ENCODE data around the gene MED13L. TPM values are rescaled to one million over a fixed set of nuclear protein-coding genes. Genes with fewer than 3 reads are reported as not detected.

The MED13L gene
- total and polyA plus RNA-seq, 2 experiments from 2014 or later, result 11.7 to 88.7 TPM

DNA sequence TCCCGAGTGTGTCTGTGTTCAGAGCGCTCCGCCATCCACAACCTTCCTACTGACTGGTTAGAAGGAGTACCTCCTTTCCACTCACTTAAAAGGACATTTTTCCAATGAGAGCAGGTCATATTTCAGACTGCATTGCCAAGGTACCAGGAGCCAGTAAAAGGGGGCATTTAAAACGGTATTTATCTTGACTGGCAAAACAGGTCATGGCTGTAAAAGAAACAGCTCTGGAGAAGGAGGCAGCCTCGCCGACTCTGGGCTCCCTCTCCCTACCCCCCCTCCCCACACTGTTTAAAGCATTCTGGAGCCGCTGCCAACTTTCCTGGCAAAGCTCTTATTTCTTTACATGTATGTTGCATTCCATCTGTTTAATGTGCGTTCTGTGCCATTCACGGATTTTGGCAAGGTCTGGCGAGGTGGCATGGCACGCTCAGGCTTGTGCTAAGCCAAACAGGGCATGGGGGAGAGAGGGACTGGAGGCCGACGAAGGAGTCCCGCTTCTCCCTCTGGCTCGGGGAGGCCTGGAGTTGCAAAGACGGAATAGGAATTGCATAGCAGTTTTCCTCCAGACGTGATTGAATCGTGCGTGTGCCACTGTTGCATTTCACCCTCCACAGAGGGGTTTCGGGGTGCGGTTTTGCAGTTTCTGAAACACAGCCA lies 41.2 kb upstream of the MED13L start:
- Histone ChIP-seq H3K4me2 (ENCODE audit: unreplicated experiment) (peak overlapping the region; percentile 85), H3K79me2 (ENCODE audit: insufficient read depth) (no peaks in the 10 kb centered on the region), H3K36me3 (ENCODE audit: low read depth) (no peaks in the 10 kb centered on the region), H3K27ac (peak overlapping the region; percentile 94; the same call in 1 of the 2 replicates), H3K9me3 (ENCODE audit: low read depth) (no peaks in the 10 kb centered on the region), H3K27me3 (replicated peaks; ENCODE audit: insufficient read depth) (no peaks in the 10 kb centered on the region), H3K4me1 (ENCODE audit: insufficient read depth) (peaks cover 26% of the 10 kb centered on the region), H3F3A (ENCODE audit: insufficient read depth) (peaks cover 22% of the 10 kb centered on the region), H2AFZ (peak overlapping the region; percentile 47), H3K4me3 (peak overlapping the region; percentile 59; the same call in 1 of the 2 replicates), H4K20me1 (ENCODE audit: insufficient read depth) (no peaks in the 10 kb centered on the region), H3K9me2 (ENCODE audit: insufficient read depth) (no peaks in the 10 kb centered on the region), H3K9ac (peak overlapping the region; percentile 70; the same call in 1 of the 2 replicates)
- in situ Hi-C loops (cut with MboI), result no loop called here
- TF ChIP-seq EZH2phosphoT487 (IDR thresholded peaks at IDR 0.05; ENCODE audit: insufficient read depth, low read depth) (no peak), EZH2 (IDR thresholded peaks at IDR 0.05; ENCODE audit: insufficient read depth, poor library complexity, severe bottlenecking) (no peak)
- 58 to 66% methylated on average over 21 of the region's 21 CpGs for WGBS, 2 experiments (ENCODE audit: low coverage in 1 of 2, low lambda C conversion rate in 2 of 2, missing lambda C conversion rate in 2 of 2)
- DNase-seq, result no peak

DNA sequence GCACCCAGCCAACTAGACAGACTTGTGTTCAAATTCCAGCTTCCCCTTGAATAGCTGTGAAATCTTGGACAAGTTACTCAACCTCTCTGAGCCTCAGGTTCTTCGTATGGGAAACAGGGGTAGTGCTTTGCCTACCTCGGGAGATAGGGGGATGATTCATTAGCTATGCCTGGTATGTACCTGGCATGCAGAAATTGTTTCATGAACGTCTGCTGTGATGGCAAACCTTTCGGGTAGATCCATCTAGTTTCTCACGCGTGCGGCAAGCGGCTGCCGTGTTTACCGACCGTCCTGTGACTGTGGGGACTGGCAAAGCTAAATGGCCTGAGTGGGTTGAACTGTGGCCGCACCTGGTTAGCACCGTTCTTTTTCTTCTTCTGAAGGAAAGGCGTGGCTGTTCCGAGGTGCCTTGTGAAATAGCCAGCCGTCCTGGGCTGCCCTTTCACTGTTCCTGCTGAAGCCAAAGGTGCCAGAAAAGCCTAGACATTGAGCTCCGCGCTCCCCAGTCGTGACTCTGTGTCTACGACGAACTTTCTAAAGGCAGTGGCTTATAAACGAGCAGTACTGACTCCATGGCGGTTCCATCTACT lies 40.6 kb upstream of the MED13L start:
- no peaks in the 10 kb centered on the region for H3K9me2 ChIP-seq (ENCODE audit: insufficient read depth)
- H3K79me2 ChIP-seq (ENCODE audit: insufficient read depth), result no peaks in the 10 kb centered on the region
- no peaks in the 10 kb centered on the region for H3K27me3 ChIP-seq (replicated peaks; ENCODE audit: insufficient read depth)
- no peak overlapping the region for H3K4me3 ChIP-seq
- TF ChIP-seq EZH2 (IDR thresholded peaks at IDR 0.05; ENCODE audit: insufficient read depth, poor library complexity, severe bottlenecking) (no peak), EZH2phosphoT487 (IDR thresholded peaks at IDR 0.05; ENCODE audit: insufficient read depth, low read depth) (no peak)
- H4K20me1 ChIP-seq (ENCODE audit: insufficient read depth), result no peaks in the 10 kb centered on the region
- H3K9me3 ChIP-seq (ENCODE audit: low read depth), result no peaks in the 10 kb centered on the region
- no peaks in the 10 kb centered on the region for H3K36me3 ChIP-seq (ENCODE audit: low read depth)
- in situ Hi-C loops (cut with MboI), result no loop called here
- H3K4me1 ChIP-seq (ENCODE audit: insufficient read depth), result peaks cover 26% of the 10 kb centered on the region
- H3K9ac ChIP-seq, result no peak overlapping the region
- DNase-seq, result no peak
- H3K27ac ChIP-seq, result no peak overlapping the region
- H3F3A ChIP-seq (ENCODE audit: insufficient read depth), result peaks cover 22% of the 10 kb centered on the region
- no peak overlapping the region for H2AFZ ChIP-seq
- WGBS, 2 experiments (ENCODE audit: low coverage in 1 of 2, low lambda C conversion rate in 2 of 2, missing lambda C conversion rate in 2 of 2), result 91% methylated on average over 22 to 23 of the region's 23 CpGs
- H3K4me2 ChIP-seq (ENCODE audit: unreplicated experiment), result no peak overlapping the region

GRCh38 chr12:116317139-116317538 lies 39.6 kb upstream of the MED13L start:
- WGBS, 2 experiments (ENCODE audit: low coverage in 1 of 2, low lambda C conversion rate in 2 of 2, missing lambda C conversion rate in 2 of 2), result 92 to 100% methylated on average over 4 of the region's 4 CpGs
- no peaks in the 10 kb centered on the region for H3K79me2 ChIP-seq (ENCODE audit: insufficient read depth)
- no peaks in the 10 kb centered on the region for H4K20me1 ChIP-seq (ENCODE audit: insufficient read depth)
- H3K36me3 ChIP-seq (ENCODE audit: low read depth), result no peaks in the 10 kb centered on the region
- no peaks in the 10 kb centered on the region for H3K9me2 ChIP-seq (ENCODE audit: insufficient read depth)
- DNase-seq, result no peak
- no peak overlapping the region for H3K4me3 ChIP-seq
- no peak overlapping the region for H3K4me2 ChIP-seq (ENCODE audit: unreplicated experiment)
- TF ChIP-seq EZH2phosphoT487 (IDR thresholded peaks at IDR 0.05; ENCODE audit: insufficient read depth, low read depth) (no peak), EZH2 (IDR thresholded peaks at IDR 0.05; ENCODE audit: insufficient read depth, poor library complexity, severe bottlenecking) (no peak)
- H3K27me3 ChIP-seq (replicated peaks; ENCODE audit: insufficient read depth), result no peaks in the 10 kb centered on the region
- peaks cover 26% of the 10 kb centered on the region for H3K4me1 ChIP-seq (ENCODE audit: insufficient read depth)
- in situ Hi-C loops (cut with MboI), result no loop called here
- no peak overlapping the region for H2AFZ ChIP-seq
- H3K9me3 ChIP-seq (ENCODE audit: low read depth), result no peaks in the 10 kb centered on the region
- H3F3A ChIP-seq (ENCODE audit: insufficient read depth), result peaks cover 22% of the 10 kb centered on the region
- no peak overlapping the region for H3K9ac ChIP-seq
- no peak overlapping the region for H3K27ac ChIP-seq

- WGBS, 2 experiments (ENCODE audit: low coverage in 1 of 2, low lambda C conversion rate in 2 of 2, missing lambda C conversion rate in 2 of 2), result 93 to 94% methylated on average over 7 of the region's 7 CpGs
- TF ChIP-seq EZH2phosphoT487 (IDR thresholded peaks at IDR 0.05; ENCODE audit: insufficient read depth, low read depth) (no peak), EZH2 (IDR thresholded peaks at IDR 0.05; ENCODE audit: insufficient read depth, poor library complexity, severe bottlenecking) (no peak)
- Histone ChIP-seq H3K4me3 (no peak overlapping the region), H3K4me1 (ENCODE audit: insufficient read depth) (peaks cover 8% of the 10 kb centered on the region), H3K9me3 (ENCODE audit: low read depth) (no peaks in the 10 kb centered on the region), H4K20me1 (ENCODE audit: insufficient read depth) (no peaks in the 10 kb centered on the region), H3K27me3 (replicated peaks; ENCODE audit: insufficient read depth) (no peaks in the 10 kb centered on the region), H3K9ac (no peak overlapping the region), H3K27ac (no peak overlapping the region), H3K79me2 (ENCODE audit: insufficient read depth) (no peaks in the 10 kb centered on the region), H2AFZ (no peak overlapping the region), H3K36me3 (ENCODE audit: low read depth) (no peaks in the 10 kb centered on the region), H3K4me2 (ENCODE audit: unreplicated experiment) (no peak overlapping the region), H3F3A (ENCODE audit: insufficient read depth) (peaks cover 8% of the 10 kb centered on the region), H3K9me2 (ENCODE audit: insufficient read depth) (no peaks in the 10 kb centered on the region)
- no peak for DNase-seq
- in situ Hi-C loops (cut with MboI), result no loop called here
These were observed 37.0 kb upstream of the MED13L start for GRCh38 chr12:116314477-116314876.
